Measurements from ENCODE around the gene IFITM1.
"Not testable (repeated sequence)": the region's sequence is repeated elsewhere in the genome, so short reads cannot be mapped to it uniquely, and the experiment has no call there.

The IFITM1 gene

GRCh38 chr11:326842-327580, 13.2 kb downstream of the IFITM1 start:
- DNase-seq (ENCODE audit: low read depth), result no peak

GRCh38 chr11:327581-327923, 13.7 kb downstream of the IFITM1 start:
- DNase-seq (ENCODE audit: low read depth), result no peak

- no peak for DNase-seq (ENCODE audit: low read depth)
Measured at GRCh38 chr11:328012-328411, 14.2 kb downstream of the IFITM1 start.

GRCh38 chr11:328516-329100, 14.8 kb downstream of the IFITM1 start:
- not testable (repeated sequence) for DNase-seq (ENCODE audit: low read depth)

- DNase-seq (ENCODE audit: low read depth), result no peak
Measured at GRCh38 chr11:329886-330253, 16.0 kb downstream of the IFITM1 start.

- no peak for DNase-seq (ENCODE audit: low read depth)
Measured at GRCh38 chr11:330307-330693, 16.5 kb downstream of the IFITM1 start.

- no peak for DNase-seq (ENCODE audit: low read depth)
Measured at GRCh38 chr11:330694-331357, 17.0 kb downstream of the IFITM1 start.

GRCh38 chr11:331358-332060, 17.7 kb downstream of the IFITM1 start:
- no peak for DNase-seq (ENCODE audit: low read depth)

- DNase-seq (ENCODE audit: low read depth), result no peak
Measured at GRCh38 chr11:332651-333480, 19.0 kb downstream of the IFITM1 start.

GRCh38 chr11:333616-334263, 19.9 kb downstream of the IFITM1 start:
- not testable (repeated sequence) for DNase-seq (ENCODE audit: low read depth)

GRCh38 chr11:334264-334994, 20.6 kb downstream of the IFITM1 start:
- no peak for DNase-seq (ENCODE audit: low read depth)

GRCh38 chr11:335779-336658, 22.2 kb downstream of the IFITM1 start:
- DNase-seq (ENCODE audit: low read depth), result no peak

GRCh38 chr11:336659-337198, 22.9 kb downstream of the IFITM1 start:
- DNase-seq (ENCODE audit: low read depth), result no peak

- no peak for DNase-seq (ENCODE audit: low read depth)
Measured at GRCh38 chr11:337711-338110, 23.9 kb downstream of the IFITM1 start.

- no peak for DNase-seq (ENCODE audit: low read depth)
Measured at GRCh38 chr11:339963-340362, 26.1 kb downstream of the IFITM1 start.

- DNase-seq (ENCODE audit: low read depth), result no peak
Measured at GRCh38 chr11:340539-341512, 27.0 kb downstream of the IFITM1 start.

- no peak for DNase-seq (ENCODE audit: low read depth)
Measured at GRCh38 chr11:342328-342727, 28.5 kb downstream of the IFITM1 start.

- DNase-seq (ENCODE audit: low read depth), result no peak
Measured at GRCh38 chr11:344836-345578, 31.2 kb downstream of the IFITM1 start.
